Liver (tissue), 9 donors: ENCODE data around the gene SUMF2. TPM values are rescaled to one million over a fixed set of nuclear protein-coding genes. Genes with fewer than 3 reads are reported as not detected.
"Not testable (repeated sequence)": the region's sequence is repeated elsewhere in the genome, so short reads cannot be mapped to it uniquely, and the experiment has no call there.

Experiments
- DNase-seq: peaks from one replicate; pipeline ENCODE4 v3.0.0-alpha.2; 2017; ENCODE audit warnings: low spot score
- H3K27ac ChIP-seq, 2 donors: one replicate each; pipeline ENCODE4 v1.7.0; 2013; ENCODE audit warnings: inconsistent platforms in 2 of 2, low read length in 2 of 2, control low read depth in 1 of 2, low read depth in 1 of 2, mild to moderate bottlenecking in 1 of 2
- H3K27me3 ChIP-seq, 4 donors: one replicate each; pipeline versions ENCODE4 v1.6.1 to v1.7.0; 2013; ENCODE audit warnings: low read length in 3 of 4, inconsistent platforms in 1 of 4, mild to moderate bottlenecking in 1 of 4, moderate library complexity in 1 of 4; ENCODE audit not compliant: control insufficient read depth in 4 of 4, insufficient read depth in 4 of 4
- H3K36me3 ChIP-seq, 4 donors: one replicate each; pipeline versions ENCODE4 v1.6.1 to v1.7.0; 2013; ENCODE audit warnings: low read length in 3 of 4, mild to moderate bottlenecking in 3 of 4, low read depth in 1 of 4, moderate library complexity in 1 of 4; ENCODE audit not compliant: control insufficient read depth in 4 of 4, insufficient read depth in 3 of 4
- H3K4me1 ChIP-seq, 4 donors: one replicate each; pipeline versions ENCODE4 v1.6.1 to v1.7.0; 2013; ENCODE audit warnings: low read length in 3 of 4, mild to moderate bottlenecking in 3 of 4, moderate library complexity in 1 of 4; ENCODE audit not compliant: control insufficient read depth in 4 of 4, insufficient read depth in 4 of 4
- H3K4me3 ChIP-seq, 3 donors: one replicate each; pipeline versions ENCODE4 v1.6.1 to v1.7.0; 2013; ENCODE audit warnings: low read length in 3 of 3, control low read depth in 1 of 3, low read depth in 1 of 3, mild to moderate bottlenecking in 1 of 3
- H3K9ac ChIP-seq, 2 donors: one replicate each; pipeline ENCODE4 v1.7.0; 2013; ENCODE audit warnings: low read length in 2 of 2, mild to moderate bottlenecking in 2 of 2, moderate library complexity in 2 of 2, control low read depth in 1 of 2, low read depth in 1 of 2
- H3K9me3 ChIP-seq, 4 donors: one replicate each; pipeline versions ENCODE4 v1.6.1 to v1.7.0; 2013; ENCODE audit warnings: low read length in 3 of 4; ENCODE audit not compliant: control insufficient read depth in 4 of 4
- FOXA2 ChIP-seq: IDR thresholded peaks from 2 replicates; pipeline ENCODE4 v1.6.1; 2016; ENCODE audit warnings: antibody characterized with exemption
- HNF4A ChIP-seq, 2 donors: conservative IDR thresholded peaks; 2 replicates each; pipeline ENCODE4 v1.6.1; 2016; ENCODE audit warnings: antibody characterized with exemption in 2 of 2, mild to moderate bottlenecking in 2 of 2
- HNF4G ChIP-seq: IDR thresholded peaks from 2 replicates; pipeline ENCODE4 v1.6.1; 2016; ENCODE audit warnings: antibody characterized with exemption
- RAD21 ChIP-seq, 2 donors: IDR thresholded peaks; 2 replicates each; pipeline ENCODE4 v1.6.1; 2016; ENCODE audit warnings: antibody characterized with exemption in 2 of 2, mild to moderate bottlenecking in 2 of 2
- WGBS: extraction: QIAGEN DNeasy Blood & Tissue Kit; methylation state at CpG from one replicate; pipeline ENCODE4 v1.1.7; 2013; 5-methylcytosine and 5-hydroxymethylcytosine counted together
- polyA plus RNA-seq, 2 donors: library from polyadenylated mRNA; stranded (reverse) in 1 of 2; unstranded in 1 of 2; fragments of 200-250 nt in 1 of 2; fragments of >200 nt in 1 of 2; fragmentation: Nextera tagmentation in 1 of 2; extraction: Ambion mirVana in 1 of 2; gene quantifications; one replicate each; pipeline versions ENCODE4 v1.2.1 to v1.2.3, GENCODE V29; 2013 to 2015
- total RNA-seq, 2 donors: library from RNA; depleted of rRNA; stranded (reverse); fragments of >200 nt; gene quantifications; one replicate each; pipeline ENCODE4 v1.2.3, GENCODE V29; 2014
- TF ChIP-seq, protein P1 (sequence below): IDR thresholded peaks from 2 replicates; pipeline ENCODE4 v1.6.1; 2016; ENCODE audit warnings: antibody characterized with exemption
- TF ChIP-seq, protein P2 (sequence below): IDR thresholded peaks from 2 replicates; pipeline ENCODE4 v1.6.1; 2016; ENCODE audit warnings: antibody characterized with exemption
- TF ChIP-seq, protein P3 (sequence below): fragments of 150-350 bp; IDR thresholded peaks from 2 replicates; pipeline ENCODE4 v1.5.1; 2017; ENCODE audit warnings: improper control_type of control experiment, low read depth, low read length; ENCODE audit not compliant: missing input control
- donor health status: healthy.
- donor health status: healthy.
- donor health status: healthy.
- donor health status: healthy.
- donor health status: healthy.

The SUMF2 gene
- total and polyA plus RNA-seq, 4 donors, result 67.1 to 104 (median 74.8) TPM

- 97% methylated on average over 8 of the region's 8 CpGs for WGBS
- no peak for DNase-seq
- H3K4me3 ChIP-seq, result no peak overlapping the region
Measured at GRCh38 chr7:56030340-56030739, 33.7 kb upstream of the SUMF2 start.

GRCh38 chr7:56031556-56031955 lies 32.5 kb upstream of the SUMF2 start:
- not testable (repeated sequence) for H3K36me3 ChIP-seq, H3K9me3 ChIP-seq

More at GRCh38 chr7:56030340-56030739, 33.7 kb upstream of the SUMF2 start:
- H3K4me1 ChIP-seq, result peaks cover 7 to 18% (median 15%) of the 10 kb centered on the region in 4 donors
- no peak overlapping the region for H3K27ac ChIP-seq
- no peak overlapping the region for H3K9ac ChIP-seq
- TF ChIP-seq, protein P1, sequence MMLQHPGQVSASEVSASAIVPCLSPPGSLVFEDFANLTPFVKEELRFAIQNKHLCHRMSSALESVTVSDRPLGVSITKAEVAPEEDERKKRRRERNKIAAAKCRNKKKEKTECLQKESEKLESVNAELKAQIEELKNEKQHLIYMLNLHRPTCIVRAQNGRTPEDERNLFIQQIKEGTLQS, result no peak
- no peak for TF ChIP-seq HNF4A (conservative IDR thresholded peaks at IDR 0.05)
- no peak for TF ChIP-seq FOXA2
- TF ChIP-seq HNF4G, result no peak
- no peak for TF ChIP-seq RAD21 (IDR thresholded peaks at IDR 0.05)
- TF ChIP-seq, protein P2, sequence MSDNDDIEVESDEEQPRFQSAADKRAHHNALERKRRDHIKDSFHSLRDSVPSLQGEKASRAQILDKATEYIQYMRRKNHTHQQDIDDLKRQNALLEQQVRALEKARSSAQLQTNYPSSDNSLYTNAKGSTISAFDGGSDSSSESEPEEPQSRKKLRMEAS, result no peak
- no peaks in the 10 kb centered on the region for H3K27me3 ChIP-seq
- H3K9me3 ChIP-seq, result no peaks in the 10 kb centered on the region
- peaks cover 0 to 3% (median 0%) of the 10 kb centered on the region in 4 donors for H3K36me3 ChIP-seq

DNA sequence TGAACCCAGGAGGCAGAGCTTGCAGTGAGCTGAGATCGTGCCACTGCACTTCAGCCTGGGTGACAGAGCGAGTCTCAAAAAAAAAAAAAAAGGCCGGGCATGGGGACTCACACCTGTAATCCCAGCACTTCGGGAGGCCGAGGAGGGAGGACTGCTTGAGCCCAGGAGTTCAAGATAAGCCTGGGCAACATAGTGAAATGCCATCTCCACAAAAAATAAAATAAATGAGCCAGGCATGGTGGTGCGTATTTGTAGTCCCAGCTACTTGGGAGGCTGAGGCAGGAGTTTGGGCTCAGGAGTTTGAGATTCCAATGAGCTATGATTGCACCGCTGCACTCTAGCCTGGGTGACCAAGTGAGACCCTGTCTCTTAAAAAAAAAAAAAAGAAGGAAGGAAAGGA lies 31.5 kb upstream of the SUMF2 start:
- peaks cover 7 to 18% (median 15%) of the 10 kb centered on the region in 4 donors for H3K4me1 ChIP-seq
- not testable (repeated sequence) for H3K4me3 ChIP-seq, DNase-seq, H3K9me3 ChIP-seq, H3K27me3 ChIP-seq, H3K27ac ChIP-seq, H3K9ac ChIP-seq, H3K36me3 ChIP-seq
- 97% methylated on average over 7 of the region's 7 CpGs for WGBS

More at GRCh38 chr7:56031556-56031955, 32.5 kb upstream of the SUMF2 start:
- not testable (repeated sequence) for DNase-seq, H3K4me3 ChIP-seq, H3K27me3 ChIP-seq, H3K27ac ChIP-seq, H3K9ac ChIP-seq
- WGBS, result 81% methylated on average over 8 of the region's 8 CpGs
- peaks cover 7 to 18% (median 15%) of the 10 kb centered on the region in 4 donors for H3K4me1 ChIP-seq

DNA sequence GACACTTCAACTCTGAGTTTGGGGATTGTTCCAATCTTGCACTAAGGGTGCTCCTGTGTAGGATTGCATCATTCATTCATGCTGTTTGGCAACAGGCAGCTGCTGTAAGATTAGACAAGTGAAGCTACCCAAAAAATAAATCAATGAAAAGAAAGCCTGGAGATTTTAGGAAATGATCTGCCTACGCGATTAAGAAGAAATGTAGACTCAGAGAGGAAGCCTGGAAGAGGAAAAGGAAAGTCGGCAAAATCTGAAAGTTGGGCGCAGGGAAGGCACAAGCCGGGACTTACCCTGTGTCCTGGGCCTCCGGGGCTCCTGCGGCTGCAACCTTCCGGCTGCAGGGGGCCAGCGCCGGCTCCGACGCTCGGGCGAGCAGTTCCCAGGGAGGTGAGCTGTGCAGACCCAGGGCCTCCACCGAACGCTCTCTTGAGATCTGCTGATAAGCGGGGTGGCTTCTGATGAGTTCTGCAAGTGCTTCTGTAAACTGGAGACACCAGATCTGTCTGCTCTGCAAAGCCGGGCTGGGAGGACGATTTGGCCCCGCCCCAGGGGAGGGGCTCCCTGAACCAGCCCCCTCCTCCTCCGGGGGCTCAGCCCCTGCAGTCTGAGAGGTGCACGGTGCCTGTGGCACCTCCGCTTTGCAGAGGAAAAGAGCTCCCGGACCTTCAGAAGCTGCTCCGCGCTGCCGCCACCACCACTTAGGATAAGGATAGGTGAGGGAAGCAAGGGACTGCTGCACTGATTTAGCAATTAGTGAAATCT lies 30.2 kb upstream of the SUMF2 start:
- DNase-seq, result peak; percentile 74
- H3K27me3 ChIP-seq, result no peaks in the 10 kb centered on the region
- peaks cover 0 to 3% (median 0%) of the 10 kb centered on the region in 4 donors for H3K36me3 ChIP-seq
- H3K4me1 ChIP-seq, result peaks cover 3 to 15% (median 14%) of the 10 kb centered on the region in 4 donors
- TF ChIP-seq, protein P2, result no peak
- TF ChIP-seq, protein P3, sequence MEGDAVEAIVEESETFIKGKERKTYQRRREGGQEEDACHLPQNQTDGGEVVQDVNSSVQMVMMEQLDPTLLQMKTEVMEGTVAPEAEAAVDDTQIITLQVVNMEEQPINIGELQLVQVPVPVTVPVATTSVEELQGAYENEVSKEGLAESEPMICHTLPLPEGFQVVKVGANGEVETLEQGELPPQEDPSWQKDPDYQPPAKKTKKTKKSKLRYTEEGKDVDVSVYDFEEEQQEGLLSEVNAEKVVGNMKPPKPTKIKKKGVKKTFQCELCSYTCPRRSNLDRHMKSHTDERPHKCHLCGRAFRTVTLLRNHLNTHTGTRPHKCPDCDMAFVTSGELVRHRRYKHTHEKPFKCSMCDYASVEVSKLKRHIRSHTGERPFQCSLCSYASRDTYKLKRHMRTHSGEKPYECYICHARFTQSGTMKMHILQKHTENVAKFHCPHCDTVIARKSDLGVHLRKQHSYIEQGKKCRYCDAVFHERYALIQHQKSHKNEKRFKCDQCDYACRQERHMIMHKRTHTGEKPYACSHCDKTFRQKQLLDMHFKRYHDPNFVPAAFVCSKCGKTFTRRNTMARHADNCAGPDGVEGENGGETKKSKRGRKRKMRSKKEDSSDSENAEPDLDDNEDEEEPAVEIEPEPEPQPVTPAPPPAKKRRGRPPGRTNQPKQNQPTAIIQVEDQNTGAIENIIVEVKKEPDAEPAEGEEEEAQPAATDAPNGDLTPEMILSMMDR, result peak; percentile 6
- TF ChIP-seq, protein P1, result peak; percentile 82
- TF ChIP-seq HNF4A (conservative IDR thresholded peaks at IDR 0.05) (peak; percentile 5 to 10), RAD21 (IDR thresholded peaks at IDR 0.05) (peak in 1 of 2 donors; percentile 4)
- H3K9ac ChIP-seq, result peak overlapping the region; percentile 3 to 71
- under 1% methylated on average over 27 of the region's 27 CpGs for WGBS
- H3K27ac ChIP-seq, result peak overlapping the region in 1 of 2 donors; percentile 14
- H3K4me3 ChIP-seq, result peak overlapping the region; percentile 68 to 83 (median 83)
- no peaks in the 10 kb centered on the region for H3K9me3 ChIP-seq
